MCF 10A (cell line): ENCODE measurements around the gene TREX2. TPM values are rescaled to one million over a fixed set of nuclear protein-coding genes. Genes with fewer than 3 reads are reported as not detected.
A peak's percentile ranks its signal among the peaks of the same experiment; 100 is the strongest.

ENCODE experiments used
- BruUV-seq: library from RNA; stranded (reverse); fragments of 400-500 nt; replicated peaks from 2 replicates; lab custom pipeline; 2021; lab: Mats Ljungman, UMichigan
- CTCF ChIA-PET: fragments of 300-600 bp; sonication (Branson Sonifier 250); formaldehyde crosslinking; extraction: SDS; loops from one replicate; lab custom pipeline; 2021; ENCODE audit warnings: antibody characterized with exemption, inconsistent platforms; lab: Yijun Ruan, JAX
- POLR2A ChIA-PET: fragments of 300-600, 350-650 bp; sonication (Branson Sonifier 250); formaldehyde crosslinking; extraction: SDS; loops from one replicate; lab custom pipeline; 2020; ENCODE audit warnings: antibody characterized with exemption, inconsistent platforms; lab: Yijun Ruan, JAX
- DNase-seq: peaks from one replicate; pipeline ENCODE4 v3.0.0-alpha.2; 2018; ENCODE audit not compliant: unreplicated experiment
- H3K27ac Mint-ChIP-seq: one replicate; pipeline ENCODE4 v1.8.0; 2022; ENCODE audit warnings: mild to moderate bottlenecking, low read depth, mixed read lengths; ENCODE audit not compliant: unreplicated experiment
- H3K27me3 Mint-ChIP-seq: one replicate; pipeline ENCODE4 v1.8.0; 2022; ENCODE audit warnings: mixed read lengths; ENCODE audit not compliant: insufficient read depth, unreplicated experiment
- H3K36me3 Mint-ChIP-seq: one replicate; pipeline ENCODE4 v1.8.0; 2022; ENCODE audit warnings: mild to moderate bottlenecking, moderate library complexity, mixed read lengths; ENCODE audit not compliant: insufficient read depth, unreplicated experiment
- H3K4me1 Mint-ChIP-seq: one replicate; pipeline ENCODE4 v1.8.0; 2022; ENCODE audit warnings: mixed read lengths; ENCODE audit not compliant: insufficient read depth, unreplicated experiment
- H3K4me3 Mint-ChIP-seq: one replicate; pipeline ENCODE4 v1.8.0; 2022; ENCODE audit warnings: mild to moderate bottlenecking, moderate library complexity, mixed read lengths; ENCODE audit not compliant: unreplicated experiment
- H3K9me3 Mint-ChIP-seq: one replicate; pipeline ENCODE4 v1.8.0; 2022; ENCODE audit warnings: mixed read lengths; ENCODE audit not compliant: unreplicated experiment
- intact Hi-C: fragments of 100-400 bp; cut with micrococcal nuclease; formaldehyde crosslinking; loops from 2 replicates; pipeline ENCODE4 v1.14.1; 2022
- total RNA-seq: library from RNA; stranded (reverse); gene quantifications from 2 replicates; pipeline ENCODE4 v1.2.3, GENCODE V29; 2022
- TF ChIP-seq, protein P1 (sequence below): fragments of 200-600 bp; IDR thresholded peaks from one replicate; pipeline ENCODE4 v1.8.0; 2022; ENCODE audit warnings: antibody characterized with exemption, mild to moderate bottlenecking; ENCODE audit not compliant: unreplicated experiment

TREX2 gene
- total RNA-seq, 1 experiment from 2014 or later: 0.75 TPM

GRCh38 chrX:153433161-153433680, 12.6 kb downstream of the TREX2 start:
- no peak overlapping the region for H3K27ac Mint-ChIP-seq
- H3K4me3 Mint-ChIP-seq: no peak overlapping the region
- no peak for DNase-seq
- no peaks in the 10 kb centered on the region for H3K4me1 Mint-ChIP-seq
- no peaks in the 10 kb centered on the region for H3K27me3 Mint-ChIP-seq
- no peaks in the 10 kb centered on the region for H3K36me3 Mint-ChIP-seq
- H3K9me3 Mint-ChIP-seq: peaks cover 10% of the 10 kb centered on the region
- POLR2A ChIA-PET: no interaction called here
- BruUV-seq: no TSS peak
- TF ChIP-seq, protein P1, sequence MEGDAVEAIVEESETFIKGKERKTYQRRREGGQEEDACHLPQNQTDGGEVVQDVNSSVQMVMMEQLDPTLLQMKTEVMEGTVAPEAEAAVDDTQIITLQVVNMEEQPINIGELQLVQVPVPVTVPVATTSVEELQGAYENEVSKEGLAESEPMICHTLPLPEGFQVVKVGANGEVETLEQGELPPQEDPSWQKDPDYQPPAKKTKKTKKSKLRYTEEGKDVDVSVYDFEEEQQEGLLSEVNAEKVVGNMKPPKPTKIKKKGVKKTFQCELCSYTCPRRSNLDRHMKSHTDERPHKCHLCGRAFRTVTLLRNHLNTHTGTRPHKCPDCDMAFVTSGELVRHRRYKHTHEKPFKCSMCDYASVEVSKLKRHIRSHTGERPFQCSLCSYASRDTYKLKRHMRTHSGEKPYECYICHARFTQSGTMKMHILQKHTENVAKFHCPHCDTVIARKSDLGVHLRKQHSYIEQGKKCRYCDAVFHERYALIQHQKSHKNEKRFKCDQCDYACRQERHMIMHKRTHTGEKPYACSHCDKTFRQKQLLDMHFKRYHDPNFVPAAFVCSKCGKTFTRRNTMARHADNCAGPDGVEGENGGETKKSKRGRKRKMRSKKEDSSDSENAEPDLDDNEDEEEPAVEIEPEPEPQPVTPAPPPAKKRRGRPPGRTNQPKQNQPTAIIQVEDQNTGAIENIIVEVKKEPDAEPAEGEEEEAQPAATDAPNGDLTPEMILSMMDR: no peak
- CTCF ChIA-PET: interaction anchor here (0.9 kb wide), 1 partner anchor 10 kb away, joined by 4 read pairs; no protein-coding TSS in a partner anchor
- intact Hi-C loops: no loop called here

- TF ChIP-seq, protein P1: no peak
- Mint-ChIP-seq H3K27me3 (no peaks in the 10 kb centered on the region), H3K4me1 (no peaks in the 10 kb centered on the region), H3K9me3 (peaks cover 10% of the 10 kb centered on the region), H3K27ac (no peak overlapping the region), H3K36me3 (no peaks in the 10 kb centered on the region), H3K4me3 (no peak overlapping the region)
- no TSS peak for BruUV-seq
- CTCF ChIA-PET: interaction anchor here (0.6 kb wide), 1 partner anchor 48 kb away, joined by 3 read pairs; no protein-coding TSS in a partner anchor
- intact Hi-C loops: no loop called here
- no peak for DNase-seq
- POLR2A ChIA-PET: interaction anchor here (0.6 kb wide), 1 partner anchor 489 kb away, joined by 3 read pairs; no protein-coding TSS in a partner anchor
Observed at GRCh38 chrX:153430796-153431195, 15.1 kb downstream of the TREX2 start.

- Mint-ChIP-seq H3K4me1 (no peaks in the 10 kb centered on the region), H3K4me3 (no peak overlapping the region), H3K27ac (no peak overlapping the region), H3K36me3 (no peaks in the 10 kb centered on the region), H3K27me3 (no peaks in the 10 kb centered on the region), H3K9me3 (peaks cover 10% of the 10 kb centered on the region)
- no peak for DNase-seq
- POLR2A ChIA-PET: no interaction called here
- intact Hi-C loops: no loop called here
- TF ChIP-seq, protein P1: no peak
- no TSS peak for BruUV-seq
- CTCF ChIA-PET: no interaction called here
Observed at GRCh38 chrX:153426204-153426603, 19.7 kb downstream of the TREX2 start.

DNA sequence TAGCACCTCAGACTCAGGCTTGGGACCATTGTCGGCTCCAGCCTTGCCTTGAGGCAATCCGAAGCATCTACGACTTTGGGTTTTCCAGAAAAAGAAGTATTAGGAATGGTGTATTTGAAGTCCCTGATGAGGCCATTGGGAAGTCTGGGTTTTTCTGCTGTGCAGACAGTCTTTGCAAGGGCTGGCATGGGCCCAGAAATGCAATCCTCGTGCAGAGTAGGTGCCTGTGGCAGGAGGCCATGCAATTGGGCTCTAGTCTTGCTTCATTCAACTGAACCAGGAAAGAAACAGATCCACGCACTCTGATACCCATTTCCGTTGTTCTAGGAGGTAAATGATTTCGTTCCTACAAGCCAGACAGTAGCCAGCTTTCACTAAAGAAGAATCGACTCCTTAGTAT, 22.2 kb downstream of the TREX2 start:
- POLR2A ChIA-PET: no interaction called here
- DNase-seq: peak; percentile 20
- no peak overlapping the region for H3K27ac Mint-ChIP-seq
- no peaks in the 10 kb centered on the region for H3K9me3 Mint-ChIP-seq
- TF ChIP-seq, protein P1: no peak
- BruUV-seq: no TSS peak
- H3K4me3 Mint-ChIP-seq: no peak overlapping the region
- H3K27me3 Mint-ChIP-seq: peaks cover 3% of the 10 kb centered on the region
- H3K4me1 Mint-ChIP-seq: no peaks in the 10 kb centered on the region
- intact Hi-C loops: no loop called here
- CTCF ChIA-PET: interaction anchor here (0.9 kb wide), 1 partner anchor 10 kb away, joined by 4 read pairs; no protein-coding TSS in a partner anchor
- no peaks in the 10 kb centered on the region for H3K36me3 Mint-ChIP-seq
